Neural cell (in vitro differentiated cells): ENCODE data around the gene CERS3. TPM values are rescaled to one million over a fixed set of nuclear protein-coding genes. Genes with fewer than 3 reads are reported as not detected.

Source experiments
- H2AFZ ChIP-seq: fragments of 200-600, 300-800 bp; sonication (generic), shearing (Covaris generic); 2 replicates; pipeline ENCODE4 v1.6.0; 2014; ENCODE audit warnings: low read depth, mild to moderate bottlenecking, antibody characterized with exemption, low read length, moderate library complexity
- H3F3A ChIP-seq: fragments of 200-600 bp; shearing (Covaris generic); 2 replicates; pipeline ENCODE4 v1.6.1; 2016; ENCODE audit warnings: mild to moderate bottlenecking, moderate library complexity, mixed read lengths, antibody characterized with exemption, low read length; ENCODE audit not compliant: insufficient read depth, poor library complexity, severe bottlenecking
- H3K27ac ChIP-seq: fragments of 200-600, 300-800 bp; sonication (generic), shearing (Covaris generic); 2 replicates; pipeline ENCODE4 v1.5.1; 2014; ENCODE audit warnings: mild to moderate bottlenecking, low read length, moderate library complexity
- H3K27me3 ChIP-seq: fragments of 300-800, 200-600 bp; sonication (generic), shearing (Covaris generic); 2 replicates; pipeline ENCODE4 v1.6.0; 2014; ENCODE audit warnings: mild to moderate bottlenecking, low read depth, low read length, moderate library complexity; ENCODE audit not compliant: insufficient read depth
- H3K36me3 ChIP-seq: fragments of 300-800, 200-600 bp; sonication (generic), shearing (Covaris generic); 2 replicates; pipeline ENCODE4 v1.5.1; 2014; ENCODE audit warnings: mild to moderate bottlenecking, antibody characterized with exemption, low read length, moderate library complexity; ENCODE audit not compliant: insufficient read depth
- H3K4me2 ChIP-seq: fragments of 300-800, 200-600 bp; sonication (generic), shearing (Covaris generic); 2 replicates; pipeline ENCODE4 v1.6.0; 2014; ENCODE audit warnings: mild to moderate bottlenecking, low read length
- H3K4me3 ChIP-seq: fragments of 300-800, 200-600 bp; sonication (generic), shearing (Covaris generic); 2 replicates; pipeline ENCODE4 v1.5.1; 2014; ENCODE audit warnings: mild to moderate bottlenecking, low read length, moderate library complexity
- H3K79me2 ChIP-seq: fragments of 200-600 bp; shearing (Covaris generic); replicated peaks from 2 replicates; pipeline ENCODE4 v1.6.0; 2014; ENCODE audit warnings: mild to moderate bottlenecking, low read length, moderate library complexity; ENCODE audit not compliant: insufficient read depth
- H3K9ac ChIP-seq: fragments of 300-800, 200-600 bp; sonication (generic), shearing (Covaris generic); 2 replicates; pipeline ENCODE4 v1.6.1; 2016; ENCODE audit warnings: mild to moderate bottlenecking, low read length, mixed read lengths
- H3K9me2 ChIP-seq: fragments of 200-600 bp; shearing (Covaris generic); 2 replicates; pipeline ENCODE4 v1.6.1; 2016; ENCODE audit warnings: mild to moderate bottlenecking, low read length, mixed read lengths; ENCODE audit not compliant: insufficient read depth
- H3K9me3 ChIP-seq: fragments of 200-600, 300-800 bp; sonication (generic), shearing (Covaris generic); 2 replicates; pipeline ENCODE4 v1.6.1; 2016; ENCODE audit warnings: mild to moderate bottlenecking, mixed run types, low read length, moderate library complexity, mixed read lengths
- H4K20me1 ChIP-seq: fragments of 200-600 bp; shearing (Covaris generic); 2 replicates; pipeline ENCODE4 v1.6.1; 2016; ENCODE audit warnings: mild to moderate bottlenecking, mixed run types; ENCODE audit not compliant: insufficient read depth
- CTCF ChIP-seq: fragments of 450-650 bp; IDR thresholded peaks from 2 replicates; pipeline ENCODE4 v1.5.1; 2014; ENCODE audit warnings: antibody characterized with exemption, mild to moderate bottlenecking, moderate library complexity; ENCODE audit not compliant: poor library complexity, severe bottlenecking
- EP300 ChIP-seq: fragments of 450-650 bp; conservative IDR thresholded peaks from 2 replicates; pipeline ENCODE4 v1.6.1; 2014; ENCODE audit warnings: antibody characterized with exemption, mild to moderate bottlenecking, moderate library complexity; ENCODE audit not compliant: poor library complexity, severe bottlenecking
- EZH2 ChIP-seq: fragments of 200-600, 300-800 bp; shearing (Covaris generic), sonication (generic); IDR thresholded peaks from 2 replicates; pipeline ENCODE4 v1.6.1; 2014; ENCODE audit warnings: antibody characterized with exemption, low read length, borderline replicate concordance, mild to moderate bottlenecking; ENCODE audit not compliant: insufficient read depth, poor library complexity, severe bottlenecking
- MXI1 ChIP-seq: fragments of 450-650 bp; conservative IDR thresholded peaks from 2 replicates; pipeline ENCODE4 v1.6.1; 2014; ENCODE audit warnings: antibody characterized with exemption, mild to moderate bottlenecking; ENCODE audit not compliant: poor library complexity, severe bottlenecking
- POLR2AphosphoS5 ChIP-seq: IDR thresholded peaks from 2 replicates; pipeline ENCODE4 v1.6.1; 2012
- RAD21 ChIP-seq: fragments of 450-650 bp; conservative IDR thresholded peaks from 2 replicates; pipeline ENCODE4 v1.6.1; 2014; ENCODE audit warnings: antibody characterized with exemption, mild to moderate bottlenecking, moderate library complexity
- REST ChIP-seq: IDR thresholded peaks from 2 replicates; pipeline ENCODE4 v1.6.1; 2012; ENCODE audit warnings: borderline replicate concordance
- SMC3 ChIP-seq: fragments of 450-650 bp; conservative IDR thresholded peaks from 2 replicates; pipeline ENCODE4 v1.6.1; 2014; ENCODE audit warnings: antibody characterized with exemption, mild to moderate bottlenecking, moderate library complexity; ENCODE audit not compliant: poor library complexity
- TAF1 ChIP-seq: IDR thresholded peaks from 2 replicates; pipeline ENCODE4 v1.6.1; 2012; ENCODE audit warnings: low read depth
- polyA minus RNA-seq: library from RNA; depleted of rRNA, polyadenylated mRNA; stranded (reverse); fragments of >200 nt; gene quantifications from 2 replicates; pipeline ENCODE4 v1.2.3, GENCODE V29; 2014
- polyA plus RNA-seq: library from polyadenylated mRNA; depleted of rRNA; stranded (reverse); fragments of >200 nt; gene quantifications from 2 replicates; pipeline ENCODE4 v1.2.3, GENCODE V29; 2014

The CERS3 gene
- polyA plus RNA-seq (0.27 and 0.50 TPM in 2 replicates), polyA minus RNA-seq (0.23 and 0.24 TPM in 2 replicates)

- TF ChIP-seq SMC3 (no peak), EZH2 (no peak), REST (no peak), EP300 (no peak), TAF1 (no peak), RAD21 (no peak), MXI1 (no peak), POLR2AphosphoS5 (no peak), CTCF (no peak)
- no peaks in the 10 kb centered on the region for H3K9me2 ChIP-seq
- H3K27me3 ChIP-seq, result no peaks in the 10 kb centered on the region
- no peak within 1 kb of the TSS for H3K4me3 ChIP-seq
- H2AFZ ChIP-seq, result no peak within 1 kb of the TSS
- H3K9ac ChIP-seq, result no peak within 1 kb of the TSS
- H3K9me3 ChIP-seq, result no peaks in the 10 kb centered on the region
- no peaks in the 10 kb centered on the region for H3K79me2 ChIP-seq
- no peak within 1 kb of the TSS for H3K27ac ChIP-seq
- no peaks in the 10 kb centered on the region for H3F3A ChIP-seq
- H3K4me2 ChIP-seq, result no peak within 1 kb of the TSS
- H3K36me3 ChIP-seq, result no peaks in the 10 kb centered on the region
- no peaks in the 10 kb centered on the region for H4K20me1 ChIP-seq
These were observed at the start of gene CERS3 for GRCh38 chr15:100528833-100529428. CERS3 (minus strand) TSS chr15:100528950; CDS start chr15:100501849, 27,101 bp downstream.

GRCh38 chr15:100573526-100573925 is 44.8 kb upstream of the CERS3 start:
- H3K27ac ChIP-seq, result no peak overlapping the region
- no peak overlapping the region for H2AFZ ChIP-seq
- H3K4me3 ChIP-seq, result no peak overlapping the region
- H3K9me3 ChIP-seq, result no peaks in the 10 kb centered on the region
- no peaks in the 10 kb centered on the region for H3K36me3 ChIP-seq
- H3K9me2 ChIP-seq, result no peaks in the 10 kb centered on the region
- no peaks in the 10 kb centered on the region for H3K79me2 ChIP-seq
- H3F3A ChIP-seq, result no peaks in the 10 kb centered on the region
- H3K9ac ChIP-seq, result no peak overlapping the region
- H4K20me1 ChIP-seq, result no peaks in the 10 kb centered on the region
- TF ChIP-seq REST (no peak), TAF1 (no peak), CTCF (no peak), RAD21 (no peak), POLR2AphosphoS5 (no peak), MXI1 (no peak), EP300 (no peak), EZH2 (no peak), SMC3 (no peak)
- H3K27me3 ChIP-seq, result no peaks in the 10 kb centered on the region
- no peak overlapping the region for H3K4me2 ChIP-seq
